ENCODE results near the gene RANBP1.

The RANBP1 gene

DNA sequence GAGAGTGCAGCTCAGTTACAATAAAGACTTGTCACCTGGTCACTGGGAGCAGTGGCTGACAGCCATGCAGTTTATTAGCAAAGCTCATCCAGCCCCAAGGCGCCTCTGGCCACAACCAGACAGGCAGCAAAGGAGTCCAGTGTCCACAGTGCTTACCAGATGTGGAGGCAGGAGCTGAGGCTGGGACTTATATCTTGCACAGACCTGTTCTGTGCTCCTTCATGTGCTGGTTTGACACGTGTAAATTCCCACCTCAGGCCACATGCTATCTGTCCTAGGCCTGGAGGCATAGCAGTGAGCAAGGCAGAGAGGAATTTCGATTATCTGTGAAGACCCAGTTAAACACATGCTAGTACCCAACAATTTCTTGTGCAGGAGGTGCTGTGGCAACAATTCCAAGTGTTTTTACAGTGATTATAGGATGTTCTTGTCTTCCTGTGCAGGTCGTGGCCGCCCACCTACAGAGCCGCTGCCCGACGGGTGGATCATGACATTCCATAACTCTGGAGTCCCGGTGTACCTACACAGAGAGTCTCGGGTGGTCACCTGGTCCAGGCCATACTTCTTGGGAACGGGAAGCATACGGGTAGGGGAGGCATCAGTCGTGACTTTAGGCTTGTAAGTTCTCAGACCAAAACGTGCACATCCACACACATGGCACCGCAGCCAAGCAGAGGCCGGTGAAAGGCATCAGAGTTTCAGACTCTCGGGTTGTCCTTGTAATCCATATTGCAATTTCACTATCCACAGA lies 26.5 kb upstream of the RANBP1 start:
- DNase-seq, result no peak

DNA sequence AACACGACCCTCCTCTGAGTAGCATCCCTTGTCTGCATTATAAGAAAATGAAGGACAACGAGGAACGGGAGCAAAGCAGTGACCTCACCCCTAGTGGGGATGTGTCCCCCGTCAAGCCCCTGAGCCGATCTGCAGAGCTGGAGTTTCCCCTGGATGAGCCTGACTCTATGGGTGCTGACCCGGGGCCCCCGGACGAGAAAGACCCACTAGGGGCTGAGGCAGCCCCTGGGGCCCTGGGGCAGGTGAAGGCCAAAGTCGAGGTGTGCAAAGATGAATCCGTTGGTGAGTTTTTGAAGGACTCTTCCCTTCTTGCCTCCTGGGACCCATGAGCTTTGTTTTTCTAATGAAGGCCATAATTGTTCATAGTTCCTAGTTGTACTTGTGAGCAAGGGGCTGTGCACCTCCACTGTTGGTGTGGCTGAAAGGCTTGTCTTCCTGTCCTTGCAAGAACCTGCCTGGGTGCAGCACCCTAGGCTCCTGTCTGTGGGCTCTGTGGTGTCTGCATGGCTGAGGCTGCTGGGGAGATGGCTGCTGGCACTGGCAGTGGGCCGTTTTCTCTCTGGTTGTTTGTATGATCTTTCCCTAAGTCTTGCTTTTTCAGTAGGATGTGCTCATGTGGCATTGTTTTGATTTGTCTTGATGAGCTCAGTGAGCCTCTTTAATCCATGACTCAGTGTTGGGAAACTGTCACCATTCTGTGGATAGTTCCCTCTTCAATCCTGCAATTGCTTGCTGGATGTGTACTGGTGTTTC lies 25.8 kb upstream of the RANBP1 start:
- DNase-seq, result no peak

DNA sequence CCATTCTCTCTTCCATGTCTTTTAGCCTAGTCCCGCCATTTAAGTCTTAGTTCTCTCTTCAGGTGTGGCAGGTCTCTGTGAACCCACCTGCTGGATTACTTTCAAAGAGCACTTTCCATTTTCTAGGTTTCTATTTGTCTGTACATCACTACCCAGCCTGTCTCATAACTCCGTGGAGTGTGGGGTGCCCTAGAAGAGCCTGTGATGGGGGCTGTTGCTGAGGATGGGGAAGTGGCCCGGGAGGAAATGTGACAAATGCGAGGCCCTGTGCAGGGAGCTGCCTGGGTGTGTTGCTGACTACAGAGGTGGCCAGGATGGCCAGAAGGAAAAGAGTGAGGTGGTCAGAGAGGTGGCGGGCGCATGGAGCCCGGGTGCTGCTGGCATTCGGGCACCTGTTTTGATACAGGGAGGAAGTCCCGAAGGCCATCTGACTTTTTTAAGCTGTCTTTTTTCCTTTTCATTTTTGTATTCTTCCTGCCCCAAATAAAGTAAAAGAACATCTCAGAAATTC lies 25.1 kb upstream of the RANBP1 start:
- no peak for DNase-seq

DNA sequence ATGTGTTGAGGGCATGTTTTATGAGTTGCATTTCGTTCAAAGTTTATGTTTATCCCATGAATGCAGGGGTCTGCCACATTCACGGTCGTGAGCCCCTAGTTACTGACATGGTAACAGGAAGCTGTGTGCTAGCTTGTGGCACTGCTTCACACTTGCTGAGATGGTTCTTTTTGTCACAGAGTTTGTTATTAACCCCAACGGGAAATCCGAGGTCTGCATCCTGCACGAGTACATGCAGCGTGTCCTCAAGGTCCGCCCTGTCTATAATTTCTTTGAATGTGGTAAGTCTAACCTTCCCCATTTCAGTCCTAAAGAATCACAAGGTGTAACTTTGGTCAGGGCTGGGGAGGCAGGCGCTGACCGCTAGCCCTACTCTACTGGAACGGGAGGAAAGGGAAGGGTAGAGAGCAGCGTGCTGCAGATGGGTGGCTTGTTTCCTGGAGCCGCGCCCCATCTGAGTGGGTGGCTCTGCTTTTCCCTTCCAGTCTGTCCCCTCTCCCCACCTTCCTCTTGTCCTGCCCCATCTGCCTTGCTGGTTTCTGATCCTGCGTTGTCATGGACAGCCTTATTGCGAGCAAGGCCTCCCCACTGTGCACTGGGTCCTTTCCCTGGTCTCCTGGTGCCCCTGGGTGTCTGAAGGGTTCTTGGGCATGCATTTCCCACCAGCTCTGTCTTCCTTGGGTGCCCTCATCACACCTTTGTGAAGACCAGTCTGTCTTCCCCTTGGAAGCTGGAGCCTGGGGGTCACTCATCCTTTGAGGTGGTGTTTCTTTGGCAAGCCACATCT lies 24.0 kb upstream of the RANBP1 start:
- no peak for DNase-seq

DNA sequence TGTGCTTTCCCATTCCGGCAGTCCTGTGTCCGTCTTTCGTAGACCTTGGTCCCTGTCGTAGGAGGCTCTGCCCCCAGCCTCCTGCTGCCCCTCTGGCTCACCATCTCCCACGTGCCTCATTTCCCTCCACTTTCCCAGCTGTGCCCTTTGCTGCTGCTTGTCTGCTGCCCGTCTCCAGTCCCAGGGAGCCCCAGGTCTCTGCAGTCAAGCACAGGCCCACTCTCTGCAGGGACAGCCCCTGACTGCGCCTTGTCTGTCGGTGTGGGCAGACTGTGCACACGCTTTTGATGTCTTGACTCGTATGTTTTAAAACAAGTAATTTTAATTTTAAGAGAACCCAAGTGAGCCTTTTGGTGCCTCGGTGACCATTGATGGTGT lies 23.4 kb upstream of the RANBP1 start:
- DNase-seq, result no peak

DNA sequence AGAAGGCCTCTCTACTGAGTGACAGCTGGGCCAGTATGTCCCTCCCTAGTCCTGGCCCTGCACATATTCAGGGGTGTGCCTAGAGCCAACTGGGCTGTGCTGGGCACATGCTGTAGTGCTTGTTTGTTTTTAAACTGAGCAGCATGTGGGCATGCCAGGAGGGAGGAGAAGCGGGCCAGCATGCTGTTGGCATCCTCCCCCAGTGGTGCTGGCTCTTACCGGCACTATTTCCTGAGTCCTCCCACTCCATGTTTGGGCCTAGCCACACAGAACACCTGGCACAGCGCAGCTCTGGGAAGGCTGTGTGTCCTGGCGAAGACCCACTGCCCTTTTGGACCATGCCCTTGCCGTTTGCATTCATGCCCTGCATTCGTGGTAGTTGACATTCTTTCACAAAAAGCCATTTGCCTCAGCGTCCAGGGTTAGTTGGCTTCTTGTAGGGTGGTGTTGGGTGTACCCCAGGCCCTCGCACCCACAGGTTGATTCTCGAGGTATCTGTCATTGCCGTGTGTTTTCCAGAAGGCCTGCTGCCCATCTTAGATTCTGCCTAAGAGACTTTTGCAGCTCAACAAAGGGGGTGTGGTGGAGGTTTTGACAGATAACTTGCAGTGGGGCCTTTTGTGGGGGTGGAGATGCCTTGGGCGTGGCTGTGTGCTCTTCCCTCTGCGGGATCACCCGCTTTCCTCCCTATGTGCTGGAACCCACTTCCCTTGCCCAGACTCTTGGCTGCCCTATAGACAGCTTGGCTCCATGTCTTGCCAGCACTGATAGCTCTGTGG lies 22.3 kb upstream of the RANBP1 start:
- DNase-seq, result no peak

DNA sequence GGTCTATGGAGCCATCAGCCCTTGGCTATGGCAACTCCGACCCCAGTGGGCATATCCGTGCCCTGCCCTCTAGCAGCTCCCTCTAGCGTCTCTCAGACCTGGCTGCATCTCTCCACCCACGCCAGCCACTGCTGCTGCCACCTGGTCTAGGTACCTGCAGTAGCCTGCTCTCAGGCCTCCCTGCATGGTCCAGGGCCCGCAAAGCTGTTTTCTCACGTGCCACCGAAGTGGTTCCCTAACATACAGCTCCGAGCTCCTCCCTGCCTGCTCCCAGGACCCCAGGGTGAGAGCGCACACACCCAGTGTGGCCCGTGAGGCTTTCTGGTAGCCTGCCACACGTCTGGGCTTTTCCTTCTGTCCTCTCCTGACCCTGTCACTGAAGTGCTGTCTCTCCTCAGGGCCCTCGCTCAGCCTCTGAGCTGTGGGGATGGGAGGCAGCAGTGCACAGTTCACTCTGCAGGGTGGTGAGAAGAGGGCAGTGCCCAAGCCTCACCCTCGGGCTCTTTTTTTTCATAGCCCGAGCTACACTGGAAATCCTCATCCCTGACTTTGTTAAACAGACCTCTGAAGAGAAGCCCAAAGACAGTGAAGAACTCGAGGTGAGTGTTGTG lies 21.6 kb upstream of the RANBP1 start:
- no peak for DNase-seq

DNA sequence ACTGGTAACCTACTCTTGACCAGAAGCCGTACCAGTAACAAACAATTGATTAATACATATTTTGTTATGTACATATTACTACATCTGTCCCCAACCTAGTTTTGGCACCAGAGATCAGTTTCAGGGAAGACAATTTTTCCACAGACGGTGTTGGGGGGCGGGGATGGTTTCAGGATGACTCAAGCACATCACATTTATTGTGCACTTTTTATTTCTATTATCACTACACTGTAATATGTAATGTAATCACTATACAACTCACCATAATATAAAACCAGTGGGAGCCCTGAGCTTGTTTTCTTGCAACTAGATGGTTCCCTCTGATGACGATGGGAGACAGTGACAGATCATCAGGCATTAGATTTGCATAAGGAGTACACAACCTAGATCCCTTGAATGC lies 20.4 kb upstream of the RANBP1 start:
- no peak for DNase-seq

DNA sequence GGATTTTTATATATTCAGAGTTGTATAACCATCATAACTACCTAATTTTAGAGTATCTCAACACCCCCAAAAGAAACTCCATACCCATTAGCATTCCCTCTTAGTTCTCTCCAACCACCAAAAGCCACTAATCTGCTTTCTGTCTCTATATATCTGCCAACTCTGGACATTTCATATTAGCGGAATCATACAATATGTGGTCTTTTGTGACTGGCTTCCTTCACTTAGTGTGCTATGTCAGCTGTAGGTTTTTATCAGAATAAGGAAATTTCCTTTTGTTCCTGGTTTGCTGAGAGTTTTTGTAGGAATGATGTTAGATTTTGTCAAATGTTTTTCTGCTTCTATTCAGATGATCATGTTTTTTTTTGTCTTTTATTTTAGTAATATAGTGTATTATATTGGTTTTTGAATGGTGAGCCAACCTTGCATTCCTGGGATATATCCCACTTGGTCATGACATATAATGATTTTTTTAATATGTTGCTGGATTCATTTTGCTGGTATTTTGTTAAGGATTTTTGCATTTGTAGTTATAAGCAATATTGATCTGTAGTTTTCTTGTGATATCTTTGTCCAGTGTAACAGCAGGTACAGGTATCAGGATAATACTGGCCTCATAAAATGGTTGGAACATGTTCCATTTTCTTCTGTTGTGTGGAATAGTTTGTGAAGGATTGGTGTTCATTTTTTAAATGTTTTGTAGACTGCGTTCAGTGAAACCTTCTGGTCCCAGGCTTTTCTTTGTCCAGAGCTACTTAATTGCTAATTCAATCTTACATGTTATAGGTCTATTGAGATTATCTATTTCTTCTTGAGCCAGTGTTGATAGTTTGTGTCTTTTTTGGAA lies 19.1 kb upstream of the RANBP1 start:
- DNase-seq, result no peak

DNA sequence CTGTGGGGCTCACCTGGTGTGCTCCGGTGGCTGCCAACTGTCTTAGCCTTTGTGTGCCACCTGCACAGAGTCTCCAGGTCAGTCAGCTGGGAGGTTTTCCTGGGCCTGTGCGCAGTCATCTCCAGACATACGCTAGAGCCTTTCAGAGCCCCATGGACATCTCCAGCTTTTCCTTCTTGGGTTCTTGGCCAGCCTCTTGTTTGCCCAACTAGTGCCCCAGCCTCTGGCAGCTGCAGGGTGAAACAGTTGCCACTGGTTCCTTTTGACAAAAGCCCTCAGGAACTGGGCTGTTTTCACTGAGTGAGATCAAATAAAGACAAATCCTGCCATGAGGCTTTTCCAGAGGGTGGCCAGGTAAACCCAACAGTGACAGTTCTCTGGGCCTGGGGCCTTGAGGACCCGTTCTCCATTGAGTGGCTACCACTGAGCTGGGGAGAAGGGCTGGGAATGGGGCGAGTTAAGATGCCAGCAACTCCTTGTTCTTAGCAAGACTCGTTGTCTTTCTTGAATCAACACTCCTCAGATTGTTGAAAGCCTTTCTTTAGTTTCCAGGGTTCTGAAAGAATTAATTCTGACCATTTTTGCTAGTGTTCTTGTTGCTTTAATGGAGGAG lies 16.7 kb upstream of the RANBP1 start:
- DNase-seq, result no peak

DNA sequence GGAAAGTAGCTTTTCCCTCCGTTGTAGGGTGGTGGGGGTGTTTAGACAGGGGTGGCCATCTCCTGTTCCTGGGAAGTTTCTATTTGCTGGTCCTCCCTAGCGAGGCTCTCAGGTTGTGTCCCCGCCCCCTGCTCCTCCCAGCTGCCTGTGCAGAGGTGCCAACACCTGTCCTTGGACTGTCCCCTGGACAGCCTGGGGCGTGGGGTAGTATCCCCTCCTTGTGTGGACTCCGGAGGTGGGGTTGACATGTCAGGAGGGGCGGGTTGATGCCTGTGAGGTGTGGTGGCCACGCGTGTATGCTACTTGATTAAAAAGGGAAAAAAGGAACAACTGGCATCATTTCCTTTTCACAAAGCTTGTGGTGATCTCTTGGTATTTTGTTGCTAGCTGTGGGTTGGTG lies 14.3 kb upstream of the RANBP1 start:
- DNase-seq, result no peak

DNA sequence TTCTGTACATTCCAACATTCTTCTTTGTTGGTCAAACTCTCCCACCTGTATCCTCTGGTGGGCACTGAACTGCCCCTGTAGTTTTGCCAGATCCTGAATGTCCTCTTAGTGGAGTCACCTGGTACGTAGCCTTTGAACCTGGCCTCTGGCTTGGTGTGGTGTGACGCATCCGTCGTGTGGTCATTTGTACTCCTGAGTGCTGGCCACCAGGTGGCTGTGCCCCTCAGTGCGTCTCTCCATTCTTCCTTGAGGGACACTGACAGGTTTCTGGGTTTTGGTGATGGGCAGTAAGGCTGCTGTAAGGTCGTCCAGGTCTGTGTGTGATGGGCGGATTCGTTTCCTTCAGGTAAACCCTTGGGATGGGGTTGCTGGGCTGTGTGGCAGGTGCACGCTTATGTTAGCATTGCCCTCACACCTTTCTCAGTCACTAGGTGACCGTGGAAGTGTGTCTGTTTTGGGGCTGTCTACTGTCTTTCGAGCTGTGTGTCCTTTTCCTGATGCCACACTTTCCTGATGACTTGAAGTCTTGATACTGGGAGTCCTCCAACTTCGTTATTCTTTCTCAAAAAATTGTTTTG lies 13.6 kb upstream of the RANBP1 start:
- no peak for DNase-seq

DNA sequence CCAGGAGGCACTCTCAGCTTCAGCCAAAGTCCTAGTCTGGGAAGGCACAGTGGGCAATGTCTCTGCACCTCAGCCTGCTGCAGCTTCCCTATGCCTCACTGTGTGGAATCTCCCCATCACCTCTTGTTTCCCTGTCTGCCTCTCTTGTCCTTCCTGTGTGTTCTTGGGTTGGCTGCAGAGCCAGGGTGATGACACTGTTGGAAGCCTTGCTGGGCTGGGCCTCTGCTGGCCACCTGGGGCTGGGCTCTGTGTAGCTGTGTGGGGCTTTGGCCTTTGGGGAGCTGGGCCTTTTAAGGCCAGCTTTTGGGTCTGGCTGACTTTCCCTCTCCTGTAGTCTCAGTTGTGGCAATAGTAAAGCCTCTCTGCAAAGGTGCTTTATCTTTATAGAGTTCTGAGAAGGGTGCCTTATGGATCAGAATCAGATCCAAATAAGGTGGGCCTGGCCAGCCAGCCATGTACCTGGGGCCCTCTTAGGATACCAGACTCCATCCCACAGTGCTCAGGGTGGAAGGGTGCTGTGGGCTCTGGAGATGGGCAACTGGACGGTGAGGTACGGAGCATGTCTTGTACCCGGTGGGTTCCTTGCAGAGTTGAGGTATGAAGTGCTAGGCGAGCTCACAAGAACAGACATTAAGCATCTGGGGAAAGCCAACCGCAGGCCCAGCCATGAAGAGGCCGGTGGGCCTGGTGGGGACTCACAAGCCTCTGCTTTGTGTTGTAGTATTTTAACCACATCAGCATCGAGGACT lies 10.3 kb upstream of the RANBP1 start:
- no peak for DNase-seq

DNA sequence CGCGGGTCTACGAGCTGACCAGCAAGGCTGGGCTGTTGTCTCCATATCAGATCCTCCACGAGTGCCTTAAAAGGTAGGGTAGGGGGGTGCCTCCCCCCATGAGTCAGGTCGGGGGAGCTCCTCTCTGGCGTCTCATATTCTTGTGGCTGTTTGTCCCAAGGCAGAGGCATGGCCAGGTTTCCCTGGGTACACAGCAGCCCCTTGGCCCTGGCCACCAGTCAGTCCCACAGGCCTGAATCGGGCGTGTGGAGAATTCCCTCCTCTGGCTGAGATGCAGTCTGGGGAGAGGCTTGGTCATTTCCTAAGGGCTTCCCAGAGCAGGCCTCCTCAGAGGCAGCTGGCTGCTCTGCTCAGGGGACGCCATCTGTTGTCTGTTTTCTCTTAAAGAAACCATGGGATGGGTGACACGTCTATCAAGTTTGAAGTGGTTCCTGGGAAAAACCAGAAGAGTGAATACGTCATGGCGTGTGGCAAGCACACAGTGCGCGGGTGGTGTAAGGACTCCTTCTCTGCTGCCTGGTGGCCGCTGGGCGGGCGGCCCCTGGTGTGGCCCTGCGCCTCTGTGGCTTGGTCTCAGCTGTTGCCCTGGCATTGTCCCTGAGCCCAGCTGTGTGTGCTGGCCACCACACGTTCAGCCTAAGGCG lies 9.6 kb upstream of the RANBP1 start:
- DNase-seq, result no peak

DNA sequence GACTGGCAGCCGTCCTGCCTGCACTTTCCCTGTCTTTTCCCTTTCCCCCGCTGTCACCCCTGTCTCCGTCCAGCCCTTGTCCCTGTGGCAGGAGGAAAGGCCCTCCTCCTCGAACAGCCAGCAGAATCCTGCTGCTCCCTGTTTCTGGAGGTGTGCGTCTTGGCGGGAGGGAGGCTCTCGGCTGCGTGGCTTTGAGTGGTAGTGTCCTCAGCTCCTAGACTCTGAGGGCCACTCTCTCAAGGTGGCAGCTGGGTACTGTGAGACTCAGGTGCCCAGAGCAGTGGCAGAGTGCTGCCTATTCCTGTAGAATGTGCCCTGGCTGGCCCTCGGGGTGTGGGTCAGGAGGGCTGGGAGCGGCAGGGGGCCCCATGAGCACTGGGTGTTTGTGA lies 9.1 kb upstream of the RANBP1 start:
- DNase-seq, result no peak

DNA sequence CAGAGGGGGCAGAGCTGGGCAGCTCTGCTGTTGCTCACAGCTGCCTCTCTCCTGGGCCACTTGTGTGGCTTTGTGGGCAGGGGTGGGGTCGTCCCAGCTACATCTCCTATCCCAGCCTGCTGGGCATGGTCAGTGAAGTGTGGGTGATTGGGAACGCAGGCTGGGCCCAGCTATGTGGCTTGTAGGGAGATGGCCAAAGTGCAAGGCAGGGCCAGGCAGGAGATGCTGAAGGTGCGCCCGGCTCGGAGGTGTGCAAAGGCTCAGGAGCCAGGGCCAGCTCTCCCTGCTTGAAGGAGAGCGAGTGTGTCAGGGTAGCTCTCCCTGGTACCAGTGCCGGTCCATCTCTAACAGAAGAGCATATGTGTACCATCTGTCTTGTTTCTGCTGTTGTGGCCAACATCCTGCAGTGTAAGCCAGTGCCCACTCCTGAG lies 8.4 kb upstream of the RANBP1 start:
- DNase-seq, result no peak

DNA sequence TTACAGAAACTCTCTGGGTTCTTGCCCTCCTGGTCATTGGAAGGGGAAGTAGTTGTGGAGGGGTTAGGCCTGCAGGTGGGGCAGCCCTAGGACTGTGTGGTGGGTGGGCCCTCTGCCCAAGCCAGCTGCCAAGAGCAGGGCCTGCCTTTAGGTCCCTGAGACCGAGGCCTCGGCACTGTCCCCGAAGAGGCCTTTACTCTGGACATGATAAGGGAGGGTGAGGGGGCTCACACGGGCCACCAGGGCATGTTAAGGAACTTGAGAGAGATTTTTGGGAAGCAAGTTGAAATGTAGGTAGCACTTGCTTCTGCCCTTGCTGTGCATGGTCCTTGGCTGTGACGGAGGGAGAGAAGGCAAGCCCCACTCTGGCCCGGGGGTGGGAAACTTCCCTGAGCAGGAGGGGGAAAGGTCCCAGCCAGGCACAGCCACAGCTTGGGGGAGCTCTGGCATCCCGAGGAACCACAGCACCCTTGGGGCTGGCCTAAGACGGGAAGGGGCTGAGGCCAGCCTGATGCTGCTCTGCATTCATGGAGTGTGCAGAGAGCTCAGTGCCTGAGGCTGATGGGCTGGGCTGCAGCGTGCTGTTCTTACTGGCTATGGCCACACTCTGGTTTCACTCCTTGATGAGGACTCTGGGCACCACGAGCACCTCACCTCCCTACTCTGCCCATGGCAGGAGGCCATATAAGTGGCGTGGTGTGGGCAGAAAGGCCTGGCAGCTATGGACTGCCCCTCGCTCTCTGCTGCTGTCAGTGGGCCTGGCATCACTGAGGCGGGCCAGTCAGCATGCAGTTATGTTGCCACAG lies 7.8 kb upstream of the RANBP1 start:
- DNase-seq, result no peak

DNA sequence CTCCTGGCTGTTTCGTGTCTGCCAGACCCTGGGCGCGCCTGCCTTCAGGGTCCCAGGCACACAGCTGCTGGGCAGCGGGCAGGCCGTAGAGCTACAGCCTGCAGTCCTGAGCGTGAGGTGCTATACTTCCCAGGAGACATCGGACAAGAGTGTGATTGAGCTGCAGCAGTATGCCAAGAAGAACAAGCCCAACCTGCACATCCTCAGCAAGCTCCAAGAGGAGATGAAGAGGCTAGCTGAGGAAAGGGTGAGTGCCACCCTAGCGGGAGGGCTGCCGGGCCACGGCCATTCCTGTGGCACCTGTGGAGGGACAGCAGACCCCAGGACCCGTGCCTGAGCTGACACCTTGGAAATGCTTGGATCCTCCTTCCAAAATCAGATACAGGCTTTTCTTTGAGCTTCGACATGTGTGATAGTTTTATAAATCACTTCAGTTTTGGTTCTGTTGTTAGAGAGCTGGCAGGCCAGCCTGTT lies 7.1 kb upstream of the RANBP1 start:
- DNase-seq, result no peak

Data from NCI-H1417 treated with DMSO at 0.1 percent for 48 hours (cell line).